Hematopoietic multipotent progenitor cell (in vitro differentiated cells): Measurements from ENCODE around the gene HOXA7. TPM values are rescaled to one million over a fixed set of nuclear protein-coding genes. Genes with fewer than 3 reads are reported as not detected.

ENCODE experiments used
- DNase-seq, 3 donors: peaks; one replicate each; pipeline ENCODE4 v3.0.0-alpha.2; 2011 to 2015; ENCODE audit warnings: low read depth in 2 of 3, low spot score in 2 of 3
- total RNA-seq: library from RNA; depleted of rRNA; stranded (reverse); fragments of >200 nt; gene quantifications from one replicate; pipeline ENCODE4 v1.2.3, GENCODE V29; 2012

Gene HOXA7
- total RNA-seq, 1 donor, result 13.2 TPM

GRCh38 chr7:27149842-27150567 is 6.5 kb downstream of the HOXA7 start:
- no peak for DNase-seq

GRCh38 chr7:27148756-27149641 is 7.5 kb downstream of the HOXA7 start:
- DNase-seq, result no peak

- no peak for DNase-seq
Observed at GRCh38 chr7:27148031-27148755, 8.3 kb downstream of the HOXA7 start.

- DNase-seq, result no peak
Observed at GRCh38 chr7:27147199-27148030, 9.1 kb downstream of the HOXA7 start, which contains the start of gene HOXA6. Gene HOXA6 (minus strand): TSS chr7:27147774. CDS start chr7:27147749, 25 bp downstream.

- DNase-seq, result no peak
Observed at GRCh38 chr7:27146491-27147198, 9.8 kb downstream of the HOXA7 start.

- DNase-seq, result no peak
Observed at GRCh38 chr7:27145914-27146412, 10.5 kb downstream of the HOXA7 start.

GRCh38 chr7:27145165-27145913 is 11.1 kb downstream of the HOXA7 start:
- no peak for DNase-seq

- DNase-seq, result no peak
Observed at GRCh38 chr7:27144781-27145164, 11.7 kb downstream of the HOXA7 start.

GRCh38 chr7:27143950-27144780 is 12.3 kb downstream of the HOXA7 start:
- DNase-seq, result no peak

- peak in 1 of 3 donors; percentile 78 for DNase-seq
Observed at GRCh38 chr7:27143023-27143949, 13.2 kb downstream of the HOXA7 start, which contains the start of gene HOXA5. Gene HOXA5 (minus strand): TSS chr7:27143681. CDS start chr7:27143607, 74 bp downstream.

GRCh38 chr7:27142580-27143022 is 13.9 kb downstream of the HOXA7 start:
- DNase-seq, result no peak

GRCh38 chr7:27141923-27142579 is 14.4 kb downstream of the HOXA7 start:
- no peak for DNase-seq

- DNase-seq, result no peak
Observed at GRCh38 chr7:27141137-27141922, 15.1 kb downstream of the HOXA7 start.

GRCh38 chr7:27140126-27140857 is 16.2 kb downstream of the HOXA7 start:
- no peak for DNase-seq
